GM20000 (cell line): Measurements from ENCODE around the gene SLC9A4.

Source experiments
- DNase-seq: peaks from one replicate; pipeline ENCODE4 v3.0.0; 2012; ENCODE audit warnings: low spot score
- TF ChIP-seq, protein P1 (sequence below): IDR thresholded peaks from 2 replicates; pipeline ENCODE4 v1.5.1; 2012; ENCODE audit warnings: mild to moderate bottlenecking, control low read depth; ENCODE audit errors: extremely low read depth, missing control alignments

SLC9A4 gene

GRCh38 chr2:102438578-102438977 lies 34.4 kb upstream of the SLC9A4 start:
- DNase-seq, result no peak
- TF ChIP-seq, protein P1, sequence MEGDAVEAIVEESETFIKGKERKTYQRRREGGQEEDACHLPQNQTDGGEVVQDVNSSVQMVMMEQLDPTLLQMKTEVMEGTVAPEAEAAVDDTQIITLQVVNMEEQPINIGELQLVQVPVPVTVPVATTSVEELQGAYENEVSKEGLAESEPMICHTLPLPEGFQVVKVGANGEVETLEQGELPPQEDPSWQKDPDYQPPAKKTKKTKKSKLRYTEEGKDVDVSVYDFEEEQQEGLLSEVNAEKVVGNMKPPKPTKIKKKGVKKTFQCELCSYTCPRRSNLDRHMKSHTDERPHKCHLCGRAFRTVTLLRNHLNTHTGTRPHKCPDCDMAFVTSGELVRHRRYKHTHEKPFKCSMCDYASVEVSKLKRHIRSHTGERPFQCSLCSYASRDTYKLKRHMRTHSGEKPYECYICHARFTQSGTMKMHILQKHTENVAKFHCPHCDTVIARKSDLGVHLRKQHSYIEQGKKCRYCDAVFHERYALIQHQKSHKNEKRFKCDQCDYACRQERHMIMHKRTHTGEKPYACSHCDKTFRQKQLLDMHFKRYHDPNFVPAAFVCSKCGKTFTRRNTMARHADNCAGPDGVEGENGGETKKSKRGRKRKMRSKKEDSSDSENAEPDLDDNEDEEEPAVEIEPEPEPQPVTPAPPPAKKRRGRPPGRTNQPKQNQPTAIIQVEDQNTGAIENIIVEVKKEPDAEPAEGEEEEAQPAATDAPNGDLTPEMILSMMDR, result no peak

GRCh38 chr2:102439065-102439695 lies 33.8 kb upstream of the SLC9A4 start:
- DNase-seq, result no peak

GRCh38 chr2:102442967-102443828 lies 29.8 kb upstream of the SLC9A4 start:
- DNase-seq, result peak; percentile 31
- TF ChIP-seq, protein P1, result peak; percentile 70

More at GRCh38 chr2:102439065-102439695, 33.8 kb upstream of the SLC9A4 start:
- TF ChIP-seq, protein P1, result no peak

DNA sequence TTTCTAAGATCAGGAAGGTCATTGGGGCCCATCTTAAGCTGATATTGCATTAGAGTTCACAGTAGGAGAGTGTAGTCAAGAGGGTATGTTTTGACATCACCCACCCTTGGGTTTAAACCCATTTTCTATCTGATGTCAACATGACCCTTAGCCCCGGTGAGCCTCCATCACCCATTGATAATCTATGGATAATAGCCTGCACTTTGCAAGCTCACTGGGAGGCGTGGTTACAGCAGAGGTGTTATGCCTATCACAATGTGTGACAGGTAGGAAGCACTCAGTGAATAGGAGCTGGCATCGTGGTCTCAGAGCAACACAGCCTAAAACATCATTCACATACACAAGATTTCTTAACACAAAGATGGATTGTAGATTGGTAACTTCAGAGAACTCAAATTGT lies 28.8 kb upstream of the SLC9A4 start:
- TF ChIP-seq, protein P1, result no peak
- DNase-seq, result no peak

DNA sequence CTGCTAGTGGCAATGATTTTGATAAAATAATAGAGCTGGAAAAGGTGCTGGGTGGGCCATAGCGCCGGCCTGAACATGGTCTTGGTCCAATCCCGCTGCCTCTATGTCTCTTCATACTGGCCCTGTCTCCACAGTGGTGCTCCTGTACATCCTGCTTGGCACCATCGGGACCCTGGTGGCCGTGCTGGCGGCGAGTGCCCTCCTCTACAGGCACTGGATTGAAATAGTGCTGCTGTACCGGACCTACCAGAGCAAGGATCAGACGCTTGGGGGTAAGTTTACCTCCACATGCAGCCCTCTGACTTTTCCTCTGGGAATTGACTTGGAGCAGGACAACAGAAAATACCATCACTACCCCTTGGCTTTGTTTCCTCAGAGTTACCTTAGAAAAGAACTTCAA lies 26.1 kb upstream of the SLC9A4 start:
- TF ChIP-seq, protein P1, result no peak

GRCh38 chr2:102449370-102449974 lies 23.6 kb upstream of the SLC9A4 start:
- TF ChIP-seq, protein P1, result peak; percentile 56
- peak; percentile 46 for DNase-seq

More for the DNA sequence above, 26.1 kb upstream of the SLC9A4 start:
- no peak for DNase-seq

DNA sequence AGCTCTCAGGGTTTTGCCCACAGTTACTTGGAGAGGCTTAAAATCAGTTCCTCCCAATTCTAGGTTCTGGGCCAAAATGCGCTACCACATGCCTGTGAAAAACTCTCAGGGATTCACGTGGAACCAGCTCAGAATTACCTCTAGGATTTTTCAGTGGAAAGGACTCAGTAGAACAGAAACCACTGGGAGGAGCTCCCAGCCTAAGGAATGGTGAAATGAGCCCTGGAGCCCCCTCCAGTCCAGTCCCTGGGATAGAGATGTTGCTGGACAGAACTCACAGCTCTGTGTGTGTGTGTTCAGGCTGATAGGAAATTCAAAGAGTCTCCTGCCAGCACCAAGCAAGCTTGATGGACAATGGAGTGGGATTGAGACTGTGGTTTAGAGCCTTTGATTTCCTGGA lies 21.1 kb upstream of the SLC9A4 start:
- DNase-seq, result no peak
- TF ChIP-seq, protein P1, result no peak
